Astrocyte (in vitro differentiated cells and primary cell): ENCODE data around the gene CERS1.

Experiments
- EZH2 ChIP-seq: IDR thresholded peaks from 2 replicates; pipeline ENCODE4 v1.6.1; 2012; ENCODE audit warnings: mild to moderate bottlenecking, low read length, inconsistent platforms; ENCODE audit not compliant: insufficient read depth
- TF ChIP-seq, protein P1 (sequence below): IDR thresholded peaks from 2 replicates; pipeline ENCODE4 v1.5.1; 2011; ENCODE audit warnings: low read depth, mild to moderate bottlenecking, inconsistent platforms, low read length, moderate library complexity; ENCODE audit not compliant: insufficient read depth

GRCh38 chr19:18834644-18834984 is 61.3 kb downstream of the CERS1 start:
- TF ChIP-seq, protein P1, sequence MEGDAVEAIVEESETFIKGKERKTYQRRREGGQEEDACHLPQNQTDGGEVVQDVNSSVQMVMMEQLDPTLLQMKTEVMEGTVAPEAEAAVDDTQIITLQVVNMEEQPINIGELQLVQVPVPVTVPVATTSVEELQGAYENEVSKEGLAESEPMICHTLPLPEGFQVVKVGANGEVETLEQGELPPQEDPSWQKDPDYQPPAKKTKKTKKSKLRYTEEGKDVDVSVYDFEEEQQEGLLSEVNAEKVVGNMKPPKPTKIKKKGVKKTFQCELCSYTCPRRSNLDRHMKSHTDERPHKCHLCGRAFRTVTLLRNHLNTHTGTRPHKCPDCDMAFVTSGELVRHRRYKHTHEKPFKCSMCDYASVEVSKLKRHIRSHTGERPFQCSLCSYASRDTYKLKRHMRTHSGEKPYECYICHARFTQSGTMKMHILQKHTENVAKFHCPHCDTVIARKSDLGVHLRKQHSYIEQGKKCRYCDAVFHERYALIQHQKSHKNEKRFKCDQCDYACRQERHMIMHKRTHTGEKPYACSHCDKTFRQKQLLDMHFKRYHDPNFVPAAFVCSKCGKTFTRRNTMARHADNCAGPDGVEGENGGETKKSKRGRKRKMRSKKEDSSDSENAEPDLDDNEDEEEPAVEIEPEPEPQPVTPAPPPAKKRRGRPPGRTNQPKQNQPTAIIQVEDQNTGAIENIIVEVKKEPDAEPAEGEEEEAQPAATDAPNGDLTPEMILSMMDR = no peak
- no peak for TF ChIP-seq EZH2
